ENCODE results near the gene PIK3CB. TPM values are rescaled to one million over a fixed set of nuclear protein-coding genes. Genes with fewer than 3 reads are reported as not detected.
"Not testable (repeated sequence)": the region's sequence is repeated elsewhere in the genome, so short reads cannot be mapped to it uniquely, and the experiment has no call there.

The PIK3CB gene
- total and polyA plus RNA-seq, 2 donors = 14.3 to 22.8 TPM

GRCh38 chr3:138686771-138687221, 147.9 kb downstream of the PIK3CB start:
- no peak overlapping the region for H3K27ac ChIP-seq (ENCODE audit: low read depth)
- no peak overlapping the region for H3K4me3 ChIP-seq (ENCODE audit: low read depth, low read length)
- peaks cover 4% of the 10 kb centered on the region for H3K36me3 ChIP-seq (ENCODE audit: insufficient read depth)
- no peak for DNase-seq (ENCODE audit: extremely low spot score)
- H3K4me1 ChIP-seq (ENCODE audit: insufficient read depth) = no peaks in the 10 kb centered on the region

GRCh38 chr3:138684396-138684795, 150.3 kb downstream of the PIK3CB start:
- Histone ChIP-seq H3K36me3 (ENCODE audit: insufficient read depth) (peaks cover 4% of the 10 kb centered on the region), H3K27ac (ENCODE audit: low read depth) (no peak overlapping the region), H3K4me3 (ENCODE audit: low read depth, low read length) (no peak overlapping the region), H3K4me1 (ENCODE audit: insufficient read depth) (no peaks in the 10 kb centered on the region)
- WGBS = 81% methylated on average over 4 of the region's 4 CpGs
- DNase-seq (ENCODE audit: extremely low spot score) = no peak

GRCh38 chr3:138682648-138683047, 152.1 kb downstream of the PIK3CB start:
- no peak for DNase-seq (ENCODE audit: extremely low spot score)
- H3K4me1 ChIP-seq (ENCODE audit: insufficient read depth) = no peaks in the 10 kb centered on the region
- no peak overlapping the region for H3K4me3 ChIP-seq (ENCODE audit: low read depth, low read length)
- no peak overlapping the region for H3K27ac ChIP-seq (ENCODE audit: low read depth)
- H3K36me3 ChIP-seq (ENCODE audit: insufficient read depth) = peaks cover 4% of the 10 kb centered on the region

GRCh38 chr3:138681463-138682220, 153.1 kb downstream of the PIK3CB start:
- DNase-seq (ENCODE audit: extremely low spot score) = no peak
- Histone ChIP-seq H3K36me3 (ENCODE audit: insufficient read depth) (peaks cover 4% of the 10 kb centered on the region), H3K4me3 (ENCODE audit: low read depth, low read length) (no peak overlapping the region), H3K27ac (ENCODE audit: low read depth) (no peak overlapping the region), H3K4me1 (ENCODE audit: insufficient read depth) (no peaks in the 10 kb centered on the region)
- 78% methylated on average over 5 of the region's 5 CpGs for WGBS

GRCh38 chr3:138680974-138681373, 153.8 kb downstream of the PIK3CB start:
- H3K27ac ChIP-seq (ENCODE audit: low read depth); H3K4me1 ChIP-seq (ENCODE audit: insufficient read depth); H3K36me3 ChIP-seq (ENCODE audit: insufficient read depth); DNase-seq (ENCODE audit: extremely low spot score); H3K4me3 ChIP-seq (ENCODE audit: low read depth, low read length): not testable (repeated sequence)
- WGBS = 96% methylated on average over 6 of the region's 6 CpGs

- DNase-seq (ENCODE audit: extremely low spot score) = no peak
- no peaks in the 10 kb centered on the region for H3K4me1 ChIP-seq (ENCODE audit: insufficient read depth)
- H3K27ac ChIP-seq (ENCODE audit: low read depth) = no peak overlapping the region
- H3K36me3 ChIP-seq (ENCODE audit: insufficient read depth) = peaks cover 4% of the 10 kb centered on the region
- WGBS = 89% methylated on average over 5 of the region's 5 CpGs
- H3K4me3 ChIP-seq (ENCODE audit: low read depth, low read length) = no peak overlapping the region
Observed at GRCh38 chr3:138678874-138679392, 155.8 kb downstream of the PIK3CB start.

GRCh38 chr3:138678086-138678485, 156.6 kb downstream of the PIK3CB start:
- no peak for DNase-seq (ENCODE audit: extremely low spot score)
- Histone ChIP-seq H3K27ac (ENCODE audit: low read depth) (no peak overlapping the region), H3K36me3 (ENCODE audit: insufficient read depth) (peaks cover 3% of the 10 kb centered on the region), H3K4me1 (ENCODE audit: insufficient read depth) (no peaks in the 10 kb centered on the region), H3K4me3 (ENCODE audit: low read depth, low read length) (no peak overlapping the region)
- 99% methylated on average over 1 of the region's 1 CpG for WGBS

- H3K4me1 ChIP-seq (ENCODE audit: insufficient read depth) = no peaks in the 10 kb centered on the region
- no peak for DNase-seq (ENCODE audit: extremely low spot score)
- H3K27ac ChIP-seq (ENCODE audit: low read depth) = no peak overlapping the region
- 99% methylated on average over 1 of the region's 1 CpG for WGBS
- H3K36me3 ChIP-seq (ENCODE audit: insufficient read depth) = no peaks in the 10 kb centered on the region
- no peak overlapping the region for H3K4me3 ChIP-seq (ENCODE audit: low read depth, low read length)
Observed at GRCh38 chr3:138675393-138675792, 159.3 kb downstream of the PIK3CB start.

GRCh38 chr3:138673641-138674530, 160.8 kb downstream of the PIK3CB start:
- DNase-seq (ENCODE audit: extremely low spot score) = no peak
- Histone ChIP-seq H3K27ac (ENCODE audit: low read depth) (no peak overlapping the region), H3K4me1 (ENCODE audit: insufficient read depth) (no peaks in the 10 kb centered on the region), H3K4me3 (ENCODE audit: low read depth, low read length) (no peak overlapping the region), H3K36me3 (ENCODE audit: insufficient read depth) (no peaks in the 10 kb centered on the region)
- WGBS = 65% methylated on average over 4 of the region's 4 CpGs

GRCh38 chr3:138670407-138670806, 164.3 kb downstream of the PIK3CB start:
- Histone ChIP-seq H3K4me3 (ENCODE audit: low read depth, low read length) (no peak overlapping the region), H3K27ac (ENCODE audit: low read depth) (no peak overlapping the region), H3K4me1 (ENCODE audit: insufficient read depth) (no peaks in the 10 kb centered on the region), H3K36me3 (ENCODE audit: insufficient read depth) (peaks cover 3% of the 10 kb centered on the region)
- DNase-seq (ENCODE audit: extremely low spot score) = no peak

GRCh38 chr3:138668107-138668506, 166.6 kb downstream of the PIK3CB start:
- Histone ChIP-seq H3K4me1 (ENCODE audit: insufficient read depth) (no peaks in the 10 kb centered on the region), H3K27ac (ENCODE audit: low read depth) (no peak overlapping the region), H3K4me3 (ENCODE audit: low read depth, low read length) (no peak overlapping the region), H3K36me3 (ENCODE audit: insufficient read depth) (peaks cover 4% of the 10 kb centered on the region)
- DNase-seq (ENCODE audit: extremely low spot score) = no peak
- 73% methylated on average over 1 of the region's 1 CpG for WGBS

GRCh38 chr3:138657508-138657907, 177.2 kb downstream of the PIK3CB start:
- peaks cover 7% of the 10 kb centered on the region for H3K36me3 ChIP-seq (ENCODE audit: insufficient read depth)
- H3K4me1 ChIP-seq (ENCODE audit: insufficient read depth) = no peaks in the 10 kb centered on the region
- H3K4me3 ChIP-seq (ENCODE audit: low read depth, low read length) = no peak overlapping the region
- H3K27ac ChIP-seq (ENCODE audit: low read depth) = no peak overlapping the region
- no peak for DNase-seq (ENCODE audit: extremely low spot score)
- 88% methylated on average over 2 of the region's 2 CpGs for WGBS

- H3K36me3 ChIP-seq (ENCODE audit: insufficient read depth) = peaks cover 9% of the 10 kb centered on the region
- H3K27ac ChIP-seq (ENCODE audit: low read depth) = no peak overlapping the region
- no peak for DNase-seq (ENCODE audit: extremely low spot score)
- H3K4me3 ChIP-seq (ENCODE audit: low read depth, low read length) = no peak overlapping the region
- H3K4me1 ChIP-seq (ENCODE audit: insufficient read depth) = no peaks in the 10 kb centered on the region
Observed at GRCh38 chr3:138653567-138653966, 181.2 kb downstream of the PIK3CB start.

GRCh38 chr3:138649134-138649533, 185.6 kb downstream of the PIK3CB start:
- no peak overlapping the region for H3K4me3 ChIP-seq (ENCODE audit: low read depth, low read length)
- no peak overlapping the region for H3K27ac ChIP-seq (ENCODE audit: low read depth)
- H3K4me1 ChIP-seq (ENCODE audit: insufficient read depth) = no peaks in the 10 kb centered on the region
- WGBS = 98% methylated on average over 5 of the region's 5 CpGs
- peaks cover 5% of the 10 kb centered on the region for H3K36me3 ChIP-seq (ENCODE audit: insufficient read depth)
- no peak for DNase-seq (ENCODE audit: extremely low spot score)
